ENCODE data around the gene LZTS2.

DNA sequence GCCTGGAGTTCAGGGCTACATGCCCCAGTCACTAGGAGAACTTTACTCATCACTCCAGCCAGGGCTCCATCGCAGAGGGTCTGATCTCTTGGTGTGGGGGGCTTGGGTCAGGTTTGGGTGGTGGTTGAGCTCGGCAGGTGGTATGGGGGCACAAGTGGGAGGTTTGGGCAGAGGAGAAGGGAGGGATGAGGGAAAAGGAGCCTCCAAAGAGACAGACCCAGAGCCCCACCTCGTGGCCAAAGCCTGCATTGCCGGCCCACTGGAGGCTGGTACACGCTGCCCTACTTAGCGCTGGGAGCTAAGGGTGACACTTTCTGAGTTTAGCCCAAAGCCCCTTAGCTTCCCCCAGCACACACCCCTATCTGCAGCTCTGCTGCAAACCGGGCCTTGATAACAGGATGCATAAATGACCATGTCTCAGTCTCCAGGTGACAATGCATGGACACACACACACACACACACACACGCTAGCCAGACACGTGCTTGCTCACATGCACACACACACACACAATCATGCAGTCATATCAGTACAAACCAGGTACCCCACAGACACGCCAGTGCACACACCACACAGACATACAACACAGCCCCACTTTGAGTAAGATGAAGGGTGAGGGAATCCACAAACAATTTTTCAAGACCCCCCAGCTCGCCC, 14.7 kb downstream of the LZTS2 start:
- TF ChIP-seq EZH2 (IDR thresholded peaks at IDR 0.05) (no peak), FOXP2 (optimal IDR thresholded peaks at IDR 0.05; ENCODE audit: control extremely low read depth, extremely low read length, insufficient read depth) (no peak), POLR2AphosphoS5 (IDR thresholded peaks at IDR 0.05; ENCODE audit: borderline replicate concordance, low read depth, low read length) (no peak)
